Measurements from ENCODE around the gene CYB561.
A peak's percentile ranks its signal among the peaks of the same experiment; 100 is the strongest.
"Not testable (repeated sequence)": the region's sequence is repeated elsewhere in the genome, so short reads cannot be mapped to it uniquely, and the experiment has no call there.

Gene CYB561

GRCh38 chr17:63479495-63480184, 33.5 kb upstream of the CYB561 start:
- FAIRE-seq (no peak), DNase-seq (ENCODE audit: low spot score) (no peak)

GRCh38 chr17:63478814-63479494, 32.8 kb upstream of the CYB561 start:
- FAIRE-seq, result no peak
- peak; percentile 83 for DNase-seq (ENCODE audit: low spot score)

GRCh38 chr17:63477480-63478440, 31.7 kb upstream of the CYB561 start:
- DNase-seq (ENCODE audit: low spot score) (no peak), FAIRE-seq (no peak)

DNA sequence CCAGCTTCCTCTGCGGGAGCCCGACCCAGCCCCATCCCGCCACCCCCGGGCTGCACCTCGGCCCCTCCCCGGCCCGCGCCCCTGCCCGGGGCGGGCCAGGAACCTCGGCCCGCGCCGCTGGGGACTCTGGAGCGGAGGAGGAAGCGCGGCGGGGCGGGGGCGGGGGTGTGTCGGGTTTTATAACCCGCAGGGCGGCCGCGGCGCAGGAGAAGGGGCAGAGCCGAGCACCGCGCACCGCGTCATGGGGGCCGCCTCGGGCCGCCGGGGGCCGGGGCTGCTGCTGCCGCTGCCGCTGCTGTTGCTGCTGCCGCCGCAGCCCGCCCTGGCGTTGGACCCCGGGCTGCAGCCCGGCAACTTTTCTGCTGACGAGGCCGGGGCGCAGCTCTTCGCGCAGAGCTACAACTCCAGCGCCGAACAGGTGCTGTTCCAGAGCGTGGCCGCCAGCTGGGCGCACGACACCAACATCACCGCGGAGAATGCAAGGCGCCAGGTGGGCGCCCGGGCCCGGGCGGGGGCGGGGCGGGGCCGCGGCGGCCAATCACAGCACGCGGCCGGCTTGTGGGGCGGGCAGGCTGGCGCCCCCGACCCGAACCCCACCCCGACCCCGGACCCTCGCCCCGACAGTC, 30.9 kb upstream of the CYB561 start, which contains the start of gene ACE:
TSS of gene ACE (plus strand) at position 208 of the 626 bp plus-strand sequence. CDS start at position 242, 34 bp downstream.
- FAIRE-seq (no peak), DNase-seq (ENCODE audit: low spot score) (no peak)

- no peak for DNase-seq (ENCODE audit: low spot score)
- FAIRE-seq, result no peak
Measured at GRCh38 chr17:63476459-63476853, 30.4 kb upstream of the CYB561 start.

DNA sequence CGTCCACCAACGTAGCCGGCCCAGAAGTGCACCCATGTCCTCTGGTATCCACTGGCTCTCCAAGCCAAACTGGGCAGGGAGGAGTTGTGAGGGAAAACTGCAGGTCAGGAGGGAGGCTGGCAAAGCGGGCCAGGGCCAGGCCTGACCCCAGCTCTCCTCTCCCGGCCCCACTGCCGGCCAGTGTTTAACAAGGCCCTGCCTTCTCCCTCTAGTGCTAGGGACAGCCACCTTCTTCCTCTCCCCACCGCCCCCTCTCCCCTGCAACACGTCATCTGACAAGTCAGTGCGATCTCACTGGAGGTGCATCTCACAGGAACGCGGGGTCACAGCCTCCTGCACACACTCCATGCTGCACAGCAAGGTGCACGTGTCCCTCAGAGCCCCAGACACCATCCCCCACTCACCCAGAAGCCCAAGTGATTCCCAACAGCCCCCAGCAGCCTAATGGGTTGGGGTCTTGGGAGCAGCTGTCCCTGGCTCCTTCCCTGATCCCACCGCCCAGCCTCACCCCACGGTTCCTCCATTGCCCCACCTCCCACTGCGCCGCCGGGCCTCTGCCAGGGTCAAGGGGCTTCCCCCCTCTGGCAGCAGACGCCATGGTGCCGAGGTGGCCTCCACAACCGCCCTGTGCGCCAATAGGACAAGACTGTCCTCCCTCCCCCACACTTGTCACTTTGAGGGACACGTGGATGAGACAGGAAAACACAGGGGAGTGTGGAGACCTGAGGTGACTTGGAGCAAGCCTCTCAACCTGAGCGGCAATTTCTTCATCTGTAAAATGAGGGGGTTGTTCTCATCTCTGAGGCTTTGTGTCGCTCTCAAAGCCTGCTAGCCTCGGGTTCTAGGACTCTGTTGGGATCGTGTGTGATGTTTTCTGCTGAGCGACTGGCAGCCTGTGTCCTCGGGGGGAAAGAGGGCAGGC, 29.6 kb upstream of the CYB561 start:
- DNase-seq (ENCODE audit: low spot score), result no peak
- FAIRE-seq, result no peak

GRCh38 chr17:63474586-63475460, 28.7 kb upstream of the CYB561 start:
- FAIRE-seq (no peak), DNase-seq (ENCODE audit: low spot score) (no peak)

GRCh38 chr17:63474174-63474573, 28.1 kb upstream of the CYB561 start:
- no peak for FAIRE-seq

DNA sequence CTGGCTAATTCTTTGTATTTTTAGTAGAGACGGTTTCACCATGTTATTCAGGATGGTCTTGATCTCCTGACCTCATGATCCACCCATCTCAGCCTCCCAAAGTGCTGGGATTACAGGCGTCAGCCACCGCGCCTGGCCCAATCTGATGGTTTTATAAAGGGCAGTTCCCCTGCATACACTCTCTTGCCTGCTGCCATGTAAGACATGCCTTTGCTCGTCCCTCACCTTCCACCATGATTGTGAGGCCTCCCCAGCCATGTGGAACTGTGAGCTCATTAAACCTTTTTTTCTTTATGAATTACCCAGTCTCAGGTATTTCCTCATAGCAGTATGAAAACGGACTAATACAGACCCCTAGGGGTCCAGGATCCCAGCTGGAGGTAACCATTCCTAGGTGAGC, 22.0 kb upstream of the CYB561 start:
- not testable (repeated sequence) for DNase-seq (ENCODE audit: low spot score); FAIRE-seq

More at GRCh38 chr17:63474174-63474573, 28.1 kb upstream of the CYB561 start:
- no peak for DNase-seq (ENCODE audit: low spot score)

DNA sequence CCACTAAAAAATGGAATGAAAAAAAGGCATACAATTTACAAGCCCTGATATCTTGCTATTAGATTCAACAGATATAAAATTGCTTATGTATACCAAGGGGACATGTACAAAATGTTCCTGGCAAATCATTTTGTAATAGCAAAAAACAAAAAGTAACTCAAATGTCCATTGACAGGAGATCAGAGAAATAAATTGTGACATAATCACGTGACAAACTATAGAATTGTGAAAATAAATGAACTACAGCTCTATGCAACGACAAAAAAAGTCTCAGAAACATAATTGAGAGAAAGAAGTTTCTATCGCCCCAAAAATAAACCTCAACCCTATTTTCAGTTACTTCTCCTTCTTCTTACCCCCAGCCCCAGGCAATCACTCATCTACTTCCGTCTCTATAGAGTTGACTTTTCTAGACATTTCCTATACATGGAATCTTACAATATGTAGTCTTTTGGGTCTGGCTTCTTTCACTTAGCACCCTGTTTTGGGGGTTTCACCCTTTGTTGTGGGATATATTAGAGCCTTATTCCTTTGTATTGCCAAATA, 18.7 kb upstream of the CYB561 start:
- DNase-seq (ENCODE audit: low spot score), result no peak
- FAIRE-seq, result no peak

GRCh38 chr17:63463771-63464170, 17.7 kb upstream of the CYB561 start:
- no peak for DNase-seq (ENCODE audit: low spot score)
- no peak for FAIRE-seq

- FAIRE-seq (no peak), DNase-seq (ENCODE audit: low spot score) (no peak)
Measured at GRCh38 chr17:63460018-63460417, 13.9 kb upstream of the CYB561 start.

- FAIRE-seq (no peak), DNase-seq (ENCODE audit: low spot score) (no peak)
Measured at GRCh38 chr17:63458478-63458877, 12.4 kb upstream of the CYB561 start.

- no peak for DNase-seq (ENCODE audit: low spot score)
- no peak for FAIRE-seq
Measured at GRCh38 chr17:63455417-63455816, 9.3 kb upstream of the CYB561 start.

DNA sequence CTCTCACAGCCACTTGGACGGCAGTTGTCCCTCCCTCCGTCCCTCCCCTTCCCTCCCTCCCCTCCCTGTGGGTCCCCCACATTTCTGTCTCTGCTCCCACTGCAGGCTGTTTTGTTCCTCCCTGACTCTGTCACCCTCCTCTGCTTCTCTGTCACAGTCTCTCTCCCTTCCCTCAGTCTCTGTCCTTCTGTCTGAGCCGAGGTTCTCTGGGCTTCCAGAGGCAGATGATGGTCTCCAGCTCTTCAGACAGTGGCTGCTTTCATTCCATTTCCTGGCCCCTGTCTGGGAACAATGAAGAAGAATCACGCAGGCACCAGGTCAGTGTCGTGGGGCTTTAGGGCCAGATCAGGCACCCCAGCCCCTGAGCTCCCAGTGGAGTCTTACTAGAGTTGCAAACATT, 8.8 kb upstream of the CYB561 start:
- no peak for DNase-seq (ENCODE audit: low spot score)
- FAIRE-seq, result no peak

GRCh38 chr17:63454357-63454756, 8.3 kb upstream of the CYB561 start:
- DNase-seq (ENCODE audit: low spot score); FAIRE-seq: not testable (repeated sequence)

DNA sequence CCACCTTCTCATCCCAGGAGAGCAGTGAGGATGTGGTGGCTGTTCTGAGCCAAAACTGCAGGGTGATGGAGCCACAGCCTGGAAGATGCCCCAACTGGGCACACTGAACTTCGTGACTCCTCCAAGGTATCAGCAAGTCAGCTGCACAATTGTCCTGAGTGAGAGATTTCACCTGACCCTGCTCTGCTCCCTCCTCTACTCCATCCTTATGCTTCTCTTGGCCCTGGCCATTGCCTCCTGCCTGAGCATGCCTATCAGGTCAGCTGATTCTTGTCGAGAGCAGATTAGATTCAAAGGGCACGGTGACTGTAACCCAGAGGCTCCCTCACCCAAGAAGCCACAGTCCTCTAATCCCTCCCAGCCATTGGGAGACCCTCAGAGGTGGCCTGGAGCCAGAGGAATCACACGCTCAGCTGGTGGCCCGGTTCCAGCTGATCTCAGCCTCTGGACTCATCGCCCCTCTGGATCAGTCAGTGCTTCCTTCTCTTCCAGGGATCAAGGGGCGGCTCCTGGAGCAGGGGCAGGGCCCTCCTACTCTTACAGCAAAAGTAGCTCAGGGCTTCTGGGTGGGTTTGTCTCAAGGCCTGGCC, 7.0 kb upstream of the CYB561 start:
- DNase-seq (ENCODE audit: low spot score), result no peak
- FAIRE-seq, result no peak

Data from RCC 7860 (cell line).